NCI-H2227 (cell line): ENCODE data around the gene SLC12A7.
"Not testable (repeated sequence)": the region's sequence is repeated elsewhere in the genome, so short reads cannot be mapped to it uniquely, and the experiment has no call there.

ENCODE experiments used
- DNase-seq: peaks from one replicate; lab custom pipeline; 2025; ENCODE audit not compliant: unreplicated experiment; lab: John Stamatoyannopoulos, UW

SLC12A7 gene

DNA sequence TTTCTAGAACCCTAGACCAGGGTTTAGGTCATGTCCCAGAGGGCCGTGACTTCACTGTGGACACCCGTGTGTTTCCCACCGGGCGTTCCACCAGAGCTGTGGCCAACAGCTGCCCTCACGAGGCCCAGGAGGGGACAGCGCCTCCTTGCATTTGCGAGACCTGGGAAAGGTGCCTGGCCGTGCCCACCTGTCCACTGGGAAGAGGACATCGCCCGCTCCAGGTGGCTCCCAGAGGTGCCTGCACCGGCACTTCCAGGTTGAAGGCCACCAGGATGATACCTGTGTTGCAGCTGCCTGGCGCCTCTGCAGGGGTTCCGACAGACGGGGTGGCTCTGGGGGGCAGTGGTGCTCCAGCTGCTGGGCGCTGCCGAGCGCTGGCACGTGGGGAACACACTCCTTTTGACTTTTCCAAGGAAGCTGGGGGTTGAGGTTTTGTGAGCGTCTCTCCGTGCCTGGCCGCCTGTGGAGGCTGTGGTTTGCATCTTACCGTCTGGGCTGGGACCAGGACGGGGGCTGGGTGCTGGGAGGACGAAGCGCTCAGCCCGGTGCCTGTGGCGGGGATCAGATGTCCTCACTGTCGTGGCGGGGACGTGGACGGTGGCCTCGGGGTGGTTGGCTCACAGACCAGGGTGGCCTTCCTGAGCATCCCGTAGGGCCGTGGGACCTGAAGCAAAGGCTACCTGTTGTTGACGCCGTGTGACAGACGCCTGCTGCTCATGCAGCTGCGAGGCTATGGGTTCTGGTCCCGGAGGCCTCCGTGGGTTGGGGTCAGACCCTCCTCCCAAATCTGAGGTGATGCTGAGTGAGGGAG lies 84.0 kb downstream of the SLC12A7 start:
- no peak for DNase-seq

- DNase-seq: no peak
Observed at GRCh38 chr5:1026700-1027621, 84.9 kb downstream of the SLC12A7 start.

DNA sequence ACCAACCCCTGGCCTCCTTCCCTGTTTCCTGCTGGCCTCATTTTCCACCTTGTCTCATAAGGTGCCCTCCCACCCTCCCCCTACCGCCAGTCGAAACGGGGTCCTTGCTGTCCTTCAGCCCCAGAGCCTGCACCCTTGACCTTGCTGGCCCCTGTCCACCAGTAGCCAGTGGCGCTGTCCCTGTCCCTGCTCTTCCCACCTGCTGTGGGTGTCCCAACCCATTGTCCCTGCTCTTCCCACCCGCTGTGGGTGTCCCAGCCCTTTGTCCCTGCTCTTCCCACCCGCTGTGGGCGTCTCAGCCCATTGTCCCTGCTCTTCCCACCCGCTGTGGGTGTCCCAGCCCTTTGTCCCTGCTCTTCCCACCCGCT lies 89.9 kb downstream of the SLC12A7 start:
- not testable (repeated sequence) for DNase-seq

GRCh38 chr5:1021136-1021968 lies 90.5 kb downstream of the SLC12A7 start:
- no peak for DNase-seq

- no peak for DNase-seq
Observed at GRCh38 chr5:1020452-1020961, 91.4 kb downstream of the SLC12A7 start.

- no peak for DNase-seq
Observed at GRCh38 chr5:1019001-1019905, 92.6 kb downstream of the SLC12A7 start.

- no peak for DNase-seq
Observed at GRCh38 chr5:1018596-1018995, 93.3 kb downstream of the SLC12A7 start.

GRCh38 chr5:1017691-1018455 lies 94.0 kb downstream of the SLC12A7 start:
- DNase-seq: no peak

- DNase-seq: no peak
Observed at GRCh38 chr5:1017056-1017455, 94.8 kb downstream of the SLC12A7 start.

GRCh38 chr5:1016476-1016875 lies 95.4 kb downstream of the SLC12A7 start:
- DNase-seq: no peak

- no peak for DNase-seq
Observed at GRCh38 chr5:1016036-1016435, 95.8 kb downstream of the SLC12A7 start.

DNA sequence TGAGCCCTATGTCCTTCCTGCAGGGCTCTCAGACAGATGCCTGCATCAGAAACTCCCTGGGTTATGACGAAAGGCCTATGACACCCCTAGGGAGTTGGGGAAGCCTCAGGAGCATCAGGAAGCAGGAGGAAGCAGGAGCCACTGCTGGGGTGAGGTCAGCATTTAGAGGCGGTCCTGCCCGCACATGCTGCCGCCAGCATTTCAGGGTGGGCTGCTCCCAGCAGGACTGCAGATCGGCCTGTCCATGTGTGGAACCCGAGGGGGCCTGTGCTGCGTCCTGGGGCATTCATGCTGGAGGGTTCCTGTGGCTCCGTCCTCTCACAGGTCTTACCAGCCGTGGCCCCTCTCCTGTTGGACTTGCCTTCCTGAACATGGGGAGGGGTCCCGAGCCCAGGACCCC lies 96.4 kb downstream of the SLC12A7 start:
- DNase-seq: no peak

- no peak for DNase-seq
Observed at GRCh38 chr5:1014781-1015221, 97.1 kb downstream of the SLC12A7 start.

- no peak for DNase-seq
Observed at GRCh38 chr5:1014346-1014745, 97.5 kb downstream of the SLC12A7 start.

DNA sequence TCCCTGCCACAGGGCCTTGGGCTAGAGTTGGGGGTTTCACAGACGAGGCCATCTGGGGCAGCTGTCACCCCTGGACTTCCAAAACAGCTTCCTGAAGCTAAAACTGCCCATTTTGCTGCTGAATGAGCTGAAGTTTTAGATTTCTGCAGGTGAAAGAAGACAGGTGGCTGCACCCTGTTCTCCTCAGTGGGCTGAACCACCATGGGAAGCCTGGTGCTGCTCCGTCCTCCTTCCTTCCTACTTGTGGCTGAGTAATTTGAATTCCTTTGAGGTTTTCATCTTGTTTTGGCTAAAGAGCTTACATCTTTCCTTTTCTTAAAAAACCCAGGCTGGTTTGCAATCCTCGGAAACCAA lies 97.9 kb downstream of the SLC12A7 start:
- no peak for DNase-seq

DNA sequence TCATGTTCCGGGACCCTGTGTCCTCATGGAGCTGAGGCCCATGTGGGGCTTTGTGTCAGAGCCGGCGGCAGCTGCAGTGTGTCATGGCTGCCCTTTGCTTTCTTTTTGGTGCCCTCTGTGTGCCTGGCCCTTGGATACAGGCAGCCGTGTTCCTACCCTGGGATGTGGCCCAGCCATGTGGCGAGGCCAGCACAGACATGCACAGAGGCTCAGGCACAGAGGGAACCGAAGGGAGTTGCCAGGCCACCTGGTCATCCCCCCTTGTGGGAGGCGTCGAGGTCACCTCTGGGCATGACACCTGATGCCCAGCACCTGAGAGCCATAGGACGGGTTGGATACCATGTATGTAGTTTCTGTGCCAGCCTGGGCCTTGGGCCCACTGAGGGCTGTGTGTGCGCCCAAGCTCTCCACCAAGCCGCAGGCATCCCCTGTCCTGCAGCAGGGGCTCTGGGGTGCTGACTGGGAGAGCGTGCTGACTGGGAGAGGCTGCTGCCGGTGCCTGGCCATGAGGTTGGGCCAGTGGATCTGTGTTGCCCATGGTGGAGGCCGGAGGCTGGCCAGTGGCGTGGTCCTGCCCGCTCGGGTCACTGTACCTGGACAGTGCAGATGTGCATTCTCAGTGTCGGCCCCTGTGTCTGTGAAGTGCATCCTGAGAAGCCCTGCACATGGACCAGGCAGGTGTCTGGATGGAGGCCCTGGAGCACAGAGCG lies 98.5 kb downstream of the SLC12A7 start:
- DNase-seq: no peak

DNA sequence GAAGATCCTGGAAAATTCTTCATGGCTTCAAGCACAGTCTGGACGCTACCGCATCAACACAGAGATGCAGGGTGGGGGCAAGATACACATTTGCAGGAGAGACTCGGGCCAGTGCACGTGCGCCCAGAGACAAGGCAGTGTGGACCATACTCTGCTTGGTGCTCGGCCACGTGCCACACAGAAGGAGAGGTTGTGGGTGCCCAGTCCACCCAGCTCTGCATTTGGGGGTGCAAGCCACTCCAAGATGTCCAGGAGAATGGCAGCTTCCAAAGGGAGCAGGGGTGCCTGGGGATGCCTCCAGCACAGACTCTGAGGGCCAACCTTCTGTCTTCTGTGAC lies 99.0 kb downstream of the SLC12A7 start:
- DNase-seq: no peak

- no peak for DNase-seq
Observed at GRCh38 chr5:1012313-1012841, 99.5 kb downstream of the SLC12A7 start.
